H1 (cell line): Measurements from ENCODE around the gene GALNT2. TPM values are rescaled to one million over a fixed set of nuclear protein-coding genes. Genes with fewer than 3 reads are reported as not detected.

ENCODE experiments used
- CBX5 ChIP-seq: fragments of 300-800, 300-1000 bp; sonication (generic); IDR thresholded peaks from 2 replicates; pipeline ENCODE4 v1.7.1; 2016; ENCODE audit warnings: antibody characterized with exemption, low read length, low read depth
- CHD1 ChIP-seq: IDR thresholded peaks from 2 replicates; pipeline ENCODE4 v1.6.1; 2012; ENCODE audit warnings: low read depth, low read length, improper control_type of control experiment
- FOSL1 ChIP-seq: IDR thresholded peaks from 2 replicates; pipeline ENCODE4 v1.6.1; 2011; ENCODE audit warnings: mild to moderate bottlenecking, low read depth, low read length, moderate library complexity; ENCODE audit not compliant: insufficient read depth
- GABPA ChIP-seq: IDR thresholded peaks from 2 replicates; pipeline ENCODE4 v1.6.1; 2011; ENCODE audit warnings: mild to moderate bottlenecking, low read length, moderate library complexity, borderline replicate concordance; ENCODE audit not compliant: insufficient read depth
- SAP30 ChIP-seq: fragments of 300-600 bp; sonication (generic); IDR thresholded peaks from 2 replicates; pipeline ENCODE4 v1.7.1; 2012; ENCODE audit warnings: low read length, moderate library complexity, mild to moderate bottlenecking, inconsistent platforms; ENCODE audit not compliant: insufficient read depth, insufficient replicate concordance
- TAF7 ChIP-seq: optimal IDR thresholded peaks from 2 replicates; pipeline ENCODE3; 2011; ENCODE audit warnings: low read depth, mild to moderate bottlenecking, inconsistent platforms, low read length, moderate library complexity, borderline replicate concordance
- polyA plus RNA-seq, 7 experiments: library from polyadenylated mRNA; depleted of rRNA in 3 of 7; stranded (reverse) in 5 of 7; unstranded in 2 of 7; fragments of >200 nt in 5 of 7; fragments of 200-250 nt in 2 of 7; gene quantifications; 1 replicate in 5 of 7; 2 replicates in 1 of 7; 4 replicates in 1 of 7; pipeline versions ENCODE4 v1.2.1 to v1.2.3, GENCODE V29; 2011 to 2013; ENCODE audit warnings: missing spikeins in 2 of 7, mixed read lengths in 2 of 7
- total RNA-seq: library from RNA; stranded (reverse); fragmentation: NEBNext Ultra II Directional; extraction: Animal tissue kit (Norgen Biotek cat#: 25700); gene quantifications from 2 replicates; pipeline ENCODE4 v1.2.1, GENCODE V29; 2021
- TF ChIP-seq, protein P1 (sequence below): fragments of 300-600 bp; sonication (generic); IDR thresholded peaks from 2 replicates; pipeline ENCODE4 v1.7.1; 2012; ENCODE audit warnings: low read length, moderate library complexity, mild to moderate bottlenecking, inconsistent platforms; ENCODE audit not compliant: insufficient replicate concordance
- TF ChIP-seq, protein P2 (sequence below): IDR thresholded peaks from 2 replicates; pipeline ENCODE4 v1.6.1; 2012; ENCODE audit warnings: inconsistent platforms

GALNT2 gene
- total and polyA plus RNA-seq, 2 of the 8 experiments (the other 6 are each of a cell fraction or from before 2014, with no cell fraction given): 34.5 to 75.3 TPM

DNA sequence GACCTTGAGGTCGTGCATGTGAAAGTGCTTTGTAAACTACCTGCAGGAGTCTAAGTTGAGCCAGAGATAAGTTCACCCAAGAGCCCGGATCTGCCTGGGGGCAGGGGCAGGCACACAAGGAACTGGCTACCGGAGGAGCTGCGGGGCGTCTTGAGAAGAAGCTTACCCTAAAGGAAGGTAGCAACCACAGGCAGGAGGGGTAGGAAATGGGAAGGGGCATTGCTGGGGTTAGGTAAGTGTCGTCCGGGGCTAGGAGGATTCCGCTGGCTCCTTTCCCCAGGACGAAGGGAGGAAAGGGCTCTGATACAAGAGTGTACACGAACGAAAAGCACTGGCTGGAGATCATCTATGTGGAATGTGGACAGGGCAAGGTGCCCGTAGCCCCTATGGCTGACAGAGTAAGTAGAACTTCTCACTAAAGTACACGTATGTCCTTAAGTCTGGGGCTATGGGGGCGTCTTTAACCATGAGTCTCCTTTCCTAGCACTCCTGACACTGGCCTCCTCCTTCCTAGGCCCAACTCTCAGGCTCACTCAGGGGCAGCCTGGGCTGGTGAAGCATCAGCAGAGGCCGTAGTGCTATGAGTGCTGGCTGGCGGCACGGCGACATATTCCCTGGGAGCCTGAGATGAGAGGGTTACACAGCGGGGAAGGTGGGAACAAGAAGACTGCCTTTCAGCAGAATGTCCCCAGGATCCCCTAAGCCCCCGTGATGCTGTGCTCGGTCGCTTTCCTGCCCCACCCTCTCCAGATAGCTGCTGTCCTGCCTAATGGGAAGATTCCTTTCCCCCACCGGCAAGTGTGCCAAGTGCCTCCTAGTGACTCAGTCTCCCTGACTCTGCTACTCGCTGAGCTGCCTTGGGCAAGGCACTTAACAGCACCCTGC lies 9.1 kb upstream of the GALNT2 start (continued):
- TF ChIP-seq, protein P1, sequence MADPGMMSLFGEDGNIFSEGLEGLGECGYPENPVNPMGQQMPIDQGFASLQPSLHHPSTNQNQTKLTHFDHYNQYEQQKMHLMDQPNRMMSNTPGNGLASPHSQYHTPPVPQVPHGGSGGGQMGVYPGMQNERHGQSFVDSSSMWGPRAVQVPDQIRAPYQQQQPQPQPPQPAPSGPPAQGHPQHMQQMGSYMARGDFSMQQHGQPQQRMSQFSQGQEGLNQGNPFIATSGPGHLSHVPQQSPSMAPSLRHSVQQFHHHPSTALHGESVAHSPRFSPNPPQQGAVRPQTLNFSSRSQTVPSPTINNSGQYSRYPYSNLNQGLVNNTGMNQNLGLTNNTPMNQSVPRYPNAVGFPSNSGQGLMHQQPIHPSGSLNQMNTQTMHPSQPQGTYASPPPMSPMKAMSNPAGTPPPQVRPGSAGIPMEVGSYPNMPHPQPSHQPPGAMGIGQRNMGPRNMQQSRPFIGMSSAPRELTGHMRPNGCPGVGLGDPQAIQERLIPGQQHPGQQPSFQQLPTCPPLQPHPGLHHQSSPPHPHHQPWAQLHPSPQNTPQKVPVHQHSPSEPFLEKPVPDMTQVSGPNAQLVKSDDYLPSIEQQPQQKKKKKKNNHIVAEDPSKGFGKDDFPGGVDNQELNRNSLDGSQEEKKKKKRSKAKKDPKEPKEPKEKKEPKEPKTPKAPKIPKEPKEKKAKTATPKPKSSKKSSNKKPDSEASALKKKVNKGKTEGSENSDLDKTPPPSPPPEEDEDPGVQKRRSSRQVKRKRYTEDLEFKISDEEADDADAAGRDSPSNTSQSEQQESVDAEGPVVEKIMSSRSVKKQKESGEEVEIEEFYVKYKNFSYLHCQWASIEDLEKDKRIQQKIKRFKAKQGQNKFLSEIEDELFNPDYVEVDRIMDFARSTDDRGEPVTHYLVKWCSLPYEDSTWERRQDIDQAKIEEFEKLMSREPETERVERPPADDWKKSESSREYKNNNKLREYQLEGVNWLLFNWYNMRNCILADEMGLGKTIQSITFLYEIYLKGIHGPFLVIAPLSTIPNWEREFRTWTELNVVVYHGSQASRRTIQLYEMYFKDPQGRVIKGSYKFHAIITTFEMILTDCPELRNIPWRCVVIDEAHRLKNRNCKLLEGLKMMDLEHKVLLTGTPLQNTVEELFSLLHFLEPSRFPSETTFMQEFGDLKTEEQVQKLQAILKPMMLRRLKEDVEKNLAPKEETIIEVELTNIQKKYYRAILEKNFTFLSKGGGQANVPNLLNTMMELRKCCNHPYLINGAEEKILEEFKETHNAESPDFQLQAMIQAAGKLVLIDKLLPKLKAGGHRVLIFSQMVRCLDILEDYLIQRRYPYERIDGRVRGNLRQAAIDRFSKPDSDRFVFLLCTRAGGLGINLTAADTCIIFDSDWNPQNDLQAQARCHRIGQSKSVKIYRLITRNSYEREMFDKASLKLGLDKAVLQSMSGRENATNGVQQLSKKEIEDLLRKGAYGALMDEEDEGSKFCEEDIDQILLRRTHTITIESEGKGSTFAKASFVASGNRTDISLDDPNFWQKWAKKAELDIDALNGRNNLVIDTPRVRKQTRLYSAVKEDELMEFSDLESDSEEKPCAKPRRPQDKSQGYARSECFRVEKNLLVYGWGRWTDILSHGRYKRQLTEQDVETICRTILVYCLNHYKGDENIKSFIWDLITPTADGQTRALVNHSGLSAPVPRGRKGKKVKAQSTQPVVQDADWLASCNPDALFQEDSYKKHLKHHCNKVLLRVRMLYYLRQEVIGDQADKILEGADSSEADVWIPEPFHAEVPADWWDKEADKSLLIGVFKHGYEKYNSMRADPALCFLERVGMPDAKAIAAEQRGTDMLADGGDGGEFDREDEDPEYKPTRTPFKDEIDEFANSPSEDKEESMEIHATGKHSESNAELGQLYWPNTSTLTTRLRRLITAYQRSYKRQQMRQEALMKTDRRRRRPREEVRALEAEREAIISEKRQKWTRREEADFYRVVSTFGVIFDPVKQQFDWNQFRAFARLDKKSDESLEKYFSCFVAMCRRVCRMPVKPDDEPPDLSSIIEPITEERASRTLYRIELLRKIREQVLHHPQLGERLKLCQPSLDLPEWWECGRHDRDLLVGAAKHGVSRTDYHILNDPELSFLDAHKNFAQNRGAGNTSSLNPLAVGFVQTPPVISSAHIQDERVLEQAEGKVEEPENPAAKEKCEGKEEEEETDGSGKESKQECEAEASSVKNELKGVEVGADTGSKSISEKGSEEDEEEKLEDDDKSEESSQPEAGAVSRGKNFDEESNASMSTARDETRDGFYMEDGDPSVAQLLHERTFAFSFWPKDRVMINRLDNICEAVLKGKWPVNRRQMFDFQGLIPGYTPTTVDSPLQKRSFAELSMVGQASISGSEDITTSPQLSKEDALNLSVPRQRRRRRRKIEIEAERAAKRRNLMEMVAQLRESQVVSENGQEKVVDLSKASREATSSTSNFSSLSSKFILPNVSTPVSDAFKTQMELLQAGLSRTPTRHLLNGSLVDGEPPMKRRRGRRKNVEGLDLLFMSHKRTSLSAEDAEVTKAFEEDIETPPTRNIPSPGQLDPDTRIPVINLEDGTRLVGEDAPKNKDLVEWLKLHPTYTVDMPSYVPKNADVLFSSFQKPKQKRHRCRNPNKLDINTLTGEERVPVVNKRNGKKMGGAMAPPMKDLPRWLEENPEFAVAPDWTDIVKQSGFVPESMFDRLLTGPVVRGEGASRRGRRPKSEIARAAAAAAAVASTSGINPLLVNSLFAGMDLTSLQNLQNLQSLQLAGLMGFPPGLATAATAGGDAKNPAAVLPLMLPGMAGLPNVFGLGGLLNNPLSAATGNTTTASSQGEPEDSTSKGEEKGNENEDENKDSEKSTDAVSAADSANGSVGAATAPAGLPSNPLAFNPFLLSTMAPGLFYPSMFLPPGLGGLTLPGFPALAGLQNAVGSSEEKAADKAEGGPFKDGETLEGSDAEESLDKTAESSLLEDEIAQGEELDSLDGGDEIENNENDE: no peak
- no peak for TF ChIP-seq TAF7
- TF ChIP-seq SAP30: no peak
- TF ChIP-seq, protein P2, sequence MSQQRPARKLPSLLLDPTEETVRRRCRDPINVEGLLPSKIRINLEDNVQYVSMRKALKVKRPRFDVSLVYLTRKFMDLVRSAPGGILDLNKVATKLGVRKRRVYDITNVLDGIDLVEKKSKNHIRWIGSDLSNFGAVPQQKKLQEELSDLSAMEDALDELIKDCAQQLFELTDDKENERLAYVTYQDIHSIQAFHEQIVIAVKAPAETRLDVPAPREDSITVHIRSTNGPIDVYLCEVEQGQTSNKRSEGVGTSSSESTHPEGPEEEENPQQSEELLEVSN: no peak
- TF ChIP-seq GABPA: no peak
- no peak for TF ChIP-seq CHD1
- no peak for TF ChIP-seq CBX5
- TF ChIP-seq FOSL1: no peak
